AG09319 (cell line): Measurements from ENCODE around the gene PLXNB2.

Experiments used
- DNase-seq: peaks from one replicate; pipeline ENCODE4 v3.0.0-alpha.2; 2010; ENCODE audit warnings: low read depth; ENCODE audit errors: extremely low read depth
- CTCF ChIP-seq: IDR thresholded peaks from 2 replicates; pipeline ENCODE4 v1.5.1; 2011; ENCODE audit warnings: low read depth, mild to moderate bottlenecking, inconsistent platforms, low read length, moderate library complexity

PLXNB2 gene, protein sequence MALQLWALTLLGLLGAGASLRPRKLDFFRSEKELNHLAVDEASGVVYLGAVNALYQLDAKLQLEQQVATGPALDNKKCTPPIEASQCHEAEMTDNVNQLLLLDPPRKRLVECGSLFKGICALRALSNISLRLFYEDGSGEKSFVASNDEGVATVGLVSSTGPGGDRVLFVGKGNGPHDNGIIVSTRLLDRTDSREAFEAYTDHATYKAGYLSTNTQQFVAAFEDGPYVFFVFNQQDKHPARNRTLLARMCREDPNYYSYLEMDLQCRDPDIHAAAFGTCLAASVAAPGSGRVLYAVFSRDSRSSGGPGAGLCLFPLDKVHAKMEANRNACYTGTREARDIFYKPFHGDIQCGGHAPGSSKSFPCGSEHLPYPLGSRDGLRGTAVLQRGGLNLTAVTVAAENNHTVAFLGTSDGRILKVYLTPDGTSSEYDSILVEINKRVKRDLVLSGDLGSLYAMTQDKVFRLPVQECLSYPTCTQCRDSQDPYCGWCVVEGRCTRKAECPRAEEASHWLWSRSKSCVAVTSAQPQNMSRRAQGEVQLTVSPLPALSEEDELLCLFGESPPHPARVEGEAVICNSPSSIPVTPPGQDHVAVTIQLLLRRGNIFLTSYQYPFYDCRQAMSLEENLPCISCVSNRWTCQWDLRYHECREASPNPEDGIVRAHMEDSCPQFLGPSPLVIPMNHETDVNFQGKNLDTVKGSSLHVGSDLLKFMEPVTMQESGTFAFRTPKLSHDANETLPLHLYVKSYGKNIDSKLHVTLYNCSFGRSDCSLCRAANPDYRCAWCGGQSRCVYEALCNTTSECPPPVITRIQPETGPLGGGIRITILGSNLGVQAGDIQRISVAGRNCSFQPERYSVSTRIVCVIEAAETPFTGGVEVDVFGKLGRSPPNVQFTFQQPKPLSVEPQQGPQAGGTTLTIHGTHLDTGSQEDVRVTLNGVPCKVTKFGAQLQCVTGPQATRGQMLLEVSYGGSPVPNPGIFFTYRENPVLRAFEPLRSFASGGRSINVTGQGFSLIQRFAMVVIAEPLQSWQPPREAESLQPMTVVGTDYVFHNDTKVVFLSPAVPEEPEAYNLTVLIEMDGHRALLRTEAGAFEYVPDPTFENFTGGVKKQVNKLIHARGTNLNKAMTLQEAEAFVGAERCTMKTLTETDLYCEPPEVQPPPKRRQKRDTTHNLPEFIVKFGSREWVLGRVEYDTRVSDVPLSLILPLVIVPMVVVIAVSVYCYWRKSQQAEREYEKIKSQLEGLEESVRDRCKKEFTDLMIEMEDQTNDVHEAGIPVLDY (N-terminal part only)

GRCh38 chr22:50306753-50307749 is at the start of gene PLXNB2:
Gene PLXNB2 (minus strand): TSS chr22:50307646. CDS start chr22:50290584, 17,062 bp downstream.
- no peak for TF ChIP-seq CTCF
- DNase-seq, result peak; percentile 61

- no peak for DNase-seq
- no peak for TF ChIP-seq CTCF
Measured at GRCh38 chr22:50357222-50357621, 49.8 kb upstream of the PLXNB2 start.

DNA sequence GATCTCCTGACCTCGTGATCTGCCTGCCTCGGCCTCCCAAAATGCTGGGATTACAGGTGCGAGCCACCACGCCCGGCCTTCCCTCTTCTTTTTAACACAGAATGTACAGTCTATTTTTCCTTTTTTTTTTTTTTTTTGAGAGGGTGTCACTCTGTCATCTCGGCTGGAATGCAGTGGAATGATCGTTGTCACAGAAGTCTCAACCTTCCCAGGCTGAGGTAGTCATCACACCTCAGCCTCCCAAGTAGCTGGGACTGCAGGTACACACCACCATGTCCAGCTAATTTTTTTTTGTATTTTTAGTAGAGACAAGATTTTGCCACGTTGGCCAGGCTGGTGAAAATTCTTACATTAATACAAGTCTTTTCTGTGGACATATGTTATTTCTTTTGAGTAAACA is 48.7 kb upstream of the PLXNB2 start:
- no peak for DNase-seq
- TF ChIP-seq CTCF, result no peak

- no peak for TF ChIP-seq CTCF
- no peak for DNase-seq
Measured at GRCh38 chr22:50348058-50348457, 40.6 kb upstream of the PLXNB2 start.

DNA sequence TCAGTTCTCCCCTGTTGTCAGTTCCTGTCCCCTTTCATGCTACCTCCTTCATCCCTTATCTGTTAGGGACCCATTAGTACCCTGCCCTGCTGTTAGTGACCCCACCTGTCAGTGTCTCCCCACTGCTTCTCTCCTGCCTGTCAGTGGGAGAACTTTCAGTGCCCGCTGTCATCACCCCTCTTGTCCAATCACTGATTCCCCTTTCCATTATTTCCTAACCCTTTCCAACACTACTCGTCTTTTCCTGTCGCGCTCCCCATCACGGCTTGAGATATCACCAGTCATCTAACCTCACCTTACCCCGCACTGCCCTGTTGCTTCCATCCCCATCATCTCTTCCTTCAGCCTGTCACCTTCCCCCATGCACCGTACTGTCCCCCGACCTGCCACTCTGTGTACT is 39.7 kb upstream of the PLXNB2 start:
- no peak for TF ChIP-seq CTCF
- DNase-seq, result no peak

DNA sequence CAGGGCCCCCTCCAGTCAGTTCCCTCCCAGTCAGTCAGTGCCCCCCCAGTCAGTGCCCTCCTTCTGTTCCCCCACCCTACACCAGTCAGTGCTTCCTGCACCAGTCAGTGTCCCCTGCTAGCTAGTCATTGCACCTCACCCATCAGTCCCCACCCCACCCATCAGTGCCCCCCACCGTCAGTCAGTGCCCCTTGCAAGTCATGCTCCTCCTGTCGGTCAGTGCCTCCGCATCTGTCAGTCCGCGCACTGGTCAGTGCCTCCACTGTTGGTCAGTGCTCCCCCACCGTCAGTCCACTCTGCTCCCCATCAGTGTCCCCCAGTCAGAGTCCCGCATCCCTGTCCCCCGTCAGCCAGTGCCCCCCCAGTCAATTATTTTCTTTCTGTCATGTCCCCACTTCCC is 39.0 kb upstream of the PLXNB2 start:
- DNase-seq, result no peak
- no peak for TF ChIP-seq CTCF
